NCI-H146 (cell line): ENCODE data around the gene CAMSAP3.

Source experiments
- DNase-seq: peaks from one replicate; lab custom pipeline; 2025; lab: John Stamatoyannopoulos, UW

CAMSAP3 gene

GRCh38 chr19:7633698-7634097 lies 38.0 kb downstream of the CAMSAP3 start, which contains the start of gene PCP2:
PCP2 (minus strand) TSS chr19:7633719; CDS start chr19:7633457, 262 bp downstream.
- DNase-seq = peak; percentile 66

- DNase-seq = no peak
Observed at GRCh38 chr19:7635670-7636069, 40.0 kb downstream of the CAMSAP3 start.

- no peak for DNase-seq
Observed at GRCh38 chr19:7636317-7636690, 40.6 kb downstream of the CAMSAP3 start.

GRCh38 chr19:7636691-7637373 lies 41.2 kb downstream of the CAMSAP3 start, which contains the start of gene STXBP2:
STXBP2 (plus strand) TSS chr19:7637110; CDS start chr19:7637150, 40 bp downstream.
- peak; percentile 66 for DNase-seq

GRCh38 chr19:7637374-7638256 lies 42.0 kb downstream of the CAMSAP3 start:
- DNase-seq = no peak

- no peak for DNase-seq
Observed at GRCh38 chr19:7638802-7639465, 43.3 kb downstream of the CAMSAP3 start.

- DNase-seq = no peak
Observed at GRCh38 chr19:7639863-7640348, 44.2 kb downstream of the CAMSAP3 start.

GRCh38 chr19:7640803-7641202 lies 45.1 kb downstream of the CAMSAP3 start:
- DNase-seq = no peak

GRCh38 chr19:7641290-7642276 lies 45.9 kb downstream of the CAMSAP3 start:
- DNase-seq = no peak

- DNase-seq = no peak
Observed at GRCh38 chr19:7642295-7643030, 46.8 kb downstream of the CAMSAP3 start.

- no peak for DNase-seq
Observed at GRCh38 chr19:7643031-7643415, 47.4 kb downstream of the CAMSAP3 start.

- peak; percentile 6 for DNase-seq
Observed at GRCh38 chr19:7643629-7644549, 48.2 kb downstream of the CAMSAP3 start.

GRCh38 chr19:7644550-7644877 lies 48.9 kb downstream of the CAMSAP3 start:
- no peak for DNase-seq

GRCh38 chr19:7645163-7645562 lies 49.5 kb downstream of the CAMSAP3 start:
- DNase-seq = no peak

GRCh38 chr19:7645656-7646425 lies 50.2 kb downstream of the CAMSAP3 start:
- DNase-seq = no peak

GRCh38 chr19:7646426-7646700 lies 50.7 kb downstream of the CAMSAP3 start:
- DNase-seq = no peak

GRCh38 chr19:7647156-7647555 lies 51.5 kb downstream of the CAMSAP3 start:
- DNase-seq = no peak

- DNase-seq = no peak
Observed at GRCh38 chr19:7648265-7649014, 52.8 kb downstream of the CAMSAP3 start.
